HCT116 (cell line): ENCODE data around the gene MORN5. TPM values are rescaled to one million over a fixed set of nuclear protein-coding genes. Genes with fewer than 3 reads are reported as not detected.

Experiments used
- ATAC-seq: fragments of 200-7000 bp; cut with Tn5 transposase; 2 replicates; pipeline ENCODE4 v1.9.1; 2020; ENCODE audit warnings: mild to moderate bottlenecking, moderate library complexity
- BruUV-seq: library from RNA; stranded (reverse); fragments of 400-500 nt; replicated peaks from 2 replicates; lab custom pipeline; 2021; lab: Mats Ljungman, UMichigan
- CTCF ChIA-PET: fragments of 300-600 bp; sonication (Branson Sonifier 250); formaldehyde crosslinking; loops from one replicate; lab custom pipeline; 2021; ENCODE audit warnings: antibody characterized with exemption; lab: Charles Lee
- POLR2A ChIA-PET: fragments of 300-600, 350-600 bp; sonication (Branson Sonifier 250); formaldehyde crosslinking; loops from one replicate; lab custom pipeline; 2021; ENCODE audit warnings: antibody characterized with exemption; lab: Charles Lee
- RAD21 ChIA-PET, 2 experiments: fragments of 300-600 bp; sonication (Branson Sonifier 250); formaldehyde crosslinking; loops; one replicate each; lab custom pipeline; 2023; ENCODE audit warnings: low total read pairs in 2 of 2; ENCODE audit not compliant: uncharacterized antibody in 2 of 2, unreplicated experiment in 2 of 2, low non-redundant PET in 1 of 2; lab: Charles Lee
- DNase-seq: peaks from one replicate; pipeline ENCODE4 v3.0.0-alpha.2; 2010; ENCODE audit warnings: low read depth, low spot score
- H2AFZ ChIP-seq: fragments of 200-600 bp; shearing (Covaris generic), sonication (generic); 2 replicates; pipeline ENCODE4 v1.6.1; 2017; ENCODE audit warnings: low read depth, mixed run types, mixed read lengths, antibody characterized with exemption, low read length; ENCODE audit not compliant: poor library complexity, severe bottlenecking
- H3K27ac ChIP-seq: 2 replicates; pipeline ENCODE4 v1.5.1; 2012; ENCODE audit warnings: low read depth, low read length
- H3K27me3 ChIP-seq: fragments of 200-600 bp; sonication (generic); 2 replicates; pipeline ENCODE4 v1.6.1; 2016; ENCODE audit warnings: mixed run types, low read length, mixed read lengths; ENCODE audit not compliant: insufficient read depth
- H3K36me3 ChIP-seq, 2 experiments: fragments of 200-500 bp in 1 of 2; fragments of 200-600 bp in 1 of 2; sonication (Bioruptor generic) in 1 of 2; sonication (generic) in 1 of 2; 2 replicates each; pipeline versions ENCODE4 v1.5.1 to v1.6.1; 2014 to 2016; ENCODE audit warnings: low read length in 2 of 2, inconsistent platforms in 1 of 2, mixed read lengths in 1 of 2, mixed run types in 1 of 2; ENCODE audit not compliant: insufficient read depth in 2 of 2, control insufficient read depth in 1 of 2
- H3K4me1 ChIP-seq, 2 experiments: fragments of 200-600 bp in 1 of 2; sonication (generic) in 1 of 2; 2 replicates each; pipeline versions ENCODE4 v1.5.1 to v1.6.1; 2012 to 2017; ENCODE audit warnings: low read length in 2 of 2, inconsistent platforms in 1 of 2, mild to moderate bottlenecking in 1 of 2, mixed read lengths in 1 of 2, mixed run types in 1 of 2, moderate library complexity in 1 of 2; ENCODE audit not compliant: insufficient read depth in 2 of 2, control insufficient read depth in 1 of 2
- H3K4me2 ChIP-seq: fragments of 200-600 bp; sonication (generic); 2 replicates; pipeline ENCODE4 v1.6.1; 2017; ENCODE audit warnings: mixed run types, low read length, mixed read lengths
- H3K4me3 ChIP-seq, 2 experiments: fragments of 200-600 bp in 1 of 2; sonication (generic) in 1 of 2; replicated peaks in 1 of 2; 2 replicates each; pipeline ENCODE4 v1.5.1; 2011 to 2016; ENCODE audit warnings: low read length in 2 of 2, control low read depth in 1 of 2, low read depth in 1 of 2, mild to moderate bottlenecking in 1 of 2, mixed read lengths in 1 of 2, mixed run types in 1 of 2
- H3K79me2 ChIP-seq: fragments of 200-600 bp; sonication (generic); 2 replicates; pipeline ENCODE4 v1.6.1; 2017; ENCODE audit warnings: mild to moderate bottlenecking, mixed run types, low read length, moderate library complexity, mixed read lengths; ENCODE audit not compliant: insufficient read depth
- H3K9ac ChIP-seq: fragments of 200-600 bp; sonication (generic); 2 replicates; pipeline ENCODE4 v1.6.1; 2016; ENCODE audit warnings: low read length, mixed read lengths
- H3K9me2 ChIP-seq: fragments of 200-600 bp; sonication (generic), shearing (Covaris generic); 2 replicates; pipeline ENCODE4 v1.6.1; 2017; ENCODE audit warnings: mixed run types, mild to moderate bottlenecking, moderate library complexity; ENCODE audit not compliant: insufficient read depth
- H3K9me3 ChIP-seq, 2 experiments: fragments of 200-500 bp in 1 of 2; fragments of 200-600 bp in 1 of 2; sonication (Bioruptor generic) in 1 of 2; sonication (generic) in 1 of 2; 2 replicates each; pipeline ENCODE4 v1.6.1; 2014 to 2017; ENCODE audit warnings: low read length in 2 of 2, mixed read lengths in 2 of 2, inconsistent platforms in 1 of 2, low read depth in 1 of 2, mild to moderate bottlenecking in 1 of 2, mixed run types in 1 of 2, moderate library complexity in 1 of 2; ENCODE audit not compliant: control insufficient read depth in 1 of 2, insufficient read depth in 1 of 2
- H4K20me1 ChIP-seq: fragments of 200-600 bp; sonication (generic), shearing (Covaris generic); 2 replicates; pipeline ENCODE4 v1.6.1; 2017; ENCODE audit warnings: mixed run types, mild to moderate bottlenecking, moderate library complexity; ENCODE audit not compliant: insufficient read depth
- ATF3 ChIP-seq: IDR thresholded peaks from 2 replicates; pipeline ENCODE4 v1.6.1; 2012
- CTCF ChIP-seq, 3 experiments: fragments of 200-600 bp in 1 of 3; sonication (generic) in 1 of 3; IDR thresholded peaks in 2 of 3; conservative IDR thresholded peaks in 1 of 3; 2 replicates each; pipeline ENCODE4 v1.5.1; 2012 to 2017; ENCODE audit warnings: low read depth in 2 of 3, low read length in 2 of 3, antibody characterized with exemption in 1 of 3, borderline replicate concordance in 1 of 3, control low read depth in 1 of 3, mild to moderate bottlenecking in 1 of 3, mixed read lengths in 1 of 3, mixed run types in 1 of 3, moderate library complexity in 1 of 3; ENCODE audit not compliant: insufficient read depth in 1 of 3
- EGR1 ChIP-seq: IDR thresholded peaks from 2 replicates; pipeline ENCODE4 v1.6.1; 2012; ENCODE audit warnings: low read depth
- EZH2phosphoT487 ChIP-seq: fragments of 200-600 bp; IDR thresholded peaks from 2 replicates; pipeline ENCODE4 v1.6.1; 2018; ENCODE audit warnings: antibody characterized with exemption, borderline replicate concordance
- FOSL1 ChIP-seq: IDR thresholded peaks from 2 replicates; pipeline ENCODE4 v1.6.1; 2012; ENCODE audit warnings: low read depth
- JUND ChIP-seq: IDR thresholded peaks from 2 replicates; pipeline ENCODE4 v1.6.1; 2012
- POLR2A ChIP-seq: IDR thresholded peaks from 2 replicates; pipeline ENCODE4 v1.7.0; 2011; ENCODE audit warnings: borderline replicate concordance; ENCODE audit not compliant: insufficient read depth, insufficient read length; ENCODE audit errors: extremely low read depth
- SP1 ChIP-seq: IDR thresholded peaks from 2 replicates; pipeline ENCODE4 v1.6.1; 2012; ENCODE audit warnings: low read depth
- TCF7L2 ChIP-seq: IDR thresholded peaks from 2 replicates; pipeline ENCODE4 v1.7.0; 2011; ENCODE audit warnings: borderline replicate concordance, inconsistent platforms; ENCODE audit not compliant: insufficient read depth, insufficient read length; ENCODE audit errors: extremely low read depth
- ZNF274 ChIP-seq: fragments of 200-500 bp; sonication (Bioruptor generic); IDR thresholded peaks from 2 replicates; pipeline ENCODE4 v1.6.1; 2014; ENCODE audit warnings: mild to moderate bottlenecking, low read depth, low read length, inconsistent platforms
- intact Hi-C: fragments of 100-400 bp; cut with micrococcal nuclease; formaldehyde crosslinking; loops from 2 replicates; pipeline ENCODE4 v1.10.0; 2022
- total RNA-seq: library from RNA; stranded (reverse); gene quantifications from one replicate; pipeline ENCODE4 v1.2.1, GENCODE V29; 2021; ENCODE audit not compliant: unreplicated experiment

MORN5 gene
- total RNA-seq, 1 experiment from 2014 or later: not detected

GRCh38 chr9:122143296-122143695 lies 16.4 kb upstream of the MORN5 start:
- Histone ChIP-seq H4K20me1 (no peaks in the 10 kb centered on the region), H3K79me2 (peaks cover 4% of the 10 kb centered on the region; the same call in 1 of the 2 replicates), H2AFZ (no peak overlapping the region)
- TF ChIP-seq ATF3: no peak
- TF ChIP-seq SP1: no peak
- TF ChIP-seq POLR2A: no peak
- TF ChIP-seq, all 23 proteins: peak for 0
- peaks cover 0 to 15% of the 10 kb centered on the region in 2 experiments; a peak in 2 of 4 replicates for H3K4me1 ChIP-seq
- DNase-seq (no peak), ATAC-seq (no peak)
- CTCF ChIA-PET: interaction anchor here (0.8 kb wide), 1 partner anchor 15 kb away, joined by 3 read pairs; no protein-coding TSS in a partner anchor
- no TSS peak for BruUV-seq
- H3K4me3 ChIP-seq: no peak overlapping the region
- H3K27me3 ChIP-seq: no peaks in the 10 kb centered on the region
- RAD21 ChIA-PET: no interaction called here
- H3K36me3 ChIP-seq: peaks cover 30 to 32% of the 10 kb centered on the region in 2 experiments; a peak in 3 of 4 replicates
- no peaks in the 10 kb centered on the region for H3K9me3 ChIP-seq
- H3K9me2 ChIP-seq: no peaks in the 10 kb centered on the region
- no peak overlapping the region for H3K27ac ChIP-seq
- H3K4me2 ChIP-seq: no peak overlapping the region
- POLR2A ChIA-PET: no interaction called here
- intact Hi-C loops: no loop called here
- H3K9ac ChIP-seq: no peak overlapping the region

- ChIA-PET RAD21 (no interaction called here), POLR2A (no interaction called here), CTCF (interaction anchor here (0.8 to 2.0 kb wide), 3 partner anchors 15 to 19 kb away, joined by 3 to 11 read pairs (median 10); partner anchors contain the start of genes MORN5 and NDUFA8)
- ATAC-seq (no peak), DNase-seq (no peak)
- no peak overlapping the region for H2AFZ ChIP-seq
- intact Hi-C loops: no loop called here
- H3K27me3 ChIP-seq: no peaks in the 10 kb centered on the region
- H3K9ac ChIP-seq: no peak overlapping the region
- peaks cover 4% of the 10 kb centered on the region; the same call in 1 of the 2 replicates for H3K79me2 ChIP-seq
- H3K9me2 ChIP-seq: no peaks in the 10 kb centered on the region
- peaks cover 0 to 10% of the 10 kb centered on the region in 2 experiments; a peak in 2 of 4 replicates for H3K4me1 ChIP-seq
- peaks cover 31 to 32% of the 10 kb centered on the region in 2 experiments; a peak in 3 of 4 replicates for H3K36me3 ChIP-seq
- H3K4me3 ChIP-seq: no peak overlapping the region
- H3K27ac ChIP-seq: no peak overlapping the region
- no peak overlapping the region for H3K4me2 ChIP-seq
- H3K9me3 ChIP-seq: no peaks in the 10 kb centered on the region
- no peaks in the 10 kb centered on the region for H4K20me1 ChIP-seq
- TF ChIP-seq ZNF274 (no peak), EZH2phosphoT487 (no peak), FOSL1 (no peak), EGR1 (no peak), CTCF (IDR thresholded peaks at IDR 0.05 in 2 of 3, conservative IDR thresholded peaks at IDR 0.05 in 1 of 3; ENCODE audit: borderline replicate concordance in 1 of 3, insufficient read depth in 1 of 3, low read depth in 2 of 3, low read length in 2 of 3) (no peak), TCF7L2 (no peak), JUND (no peak)
- no TSS peak for BruUV-seq
Measured at GRCh38 chr9:122143876-122144405, 15.8 kb upstream of the MORN5 start.
